HG03342 (cell line): ENCODE measurements around the gene CD82.
A peak's percentile ranks its signal among the peaks of the same experiment; 100 is the strongest.
"Not testable (repeated sequence)": the region's sequence is repeated elsewhere in the genome, so short reads cannot be mapped to it uniquely, and the experiment has no call there.

ENCODE experiments used
- ATAC-seq: cut with Tn5 transposase; IDR thresholded peaks from one replicate; pipeline ENCODE4 v1.9.1; 2021; ENCODE audit warnings: mild to moderate bottlenecking, moderate library complexity; ENCODE audit not compliant: unreplicated experiment

CD82 gene

GRCh38 chr11:44628730-44629700 lies 63.6 kb downstream of the CD82 start:
- no peak for ATAC-seq

- ATAC-seq, result no peak
Observed at GRCh38 chr11:44629732-44630345, 64.4 kb downstream of the CD82 start.

- ATAC-seq, result no peak
Observed at GRCh38 chr11:44630511-44631210, 65.2 kb downstream of the CD82 start.

- no peak for ATAC-seq
Observed at GRCh38 chr11:44631831-44632230, 66.4 kb downstream of the CD82 start.

DNA sequence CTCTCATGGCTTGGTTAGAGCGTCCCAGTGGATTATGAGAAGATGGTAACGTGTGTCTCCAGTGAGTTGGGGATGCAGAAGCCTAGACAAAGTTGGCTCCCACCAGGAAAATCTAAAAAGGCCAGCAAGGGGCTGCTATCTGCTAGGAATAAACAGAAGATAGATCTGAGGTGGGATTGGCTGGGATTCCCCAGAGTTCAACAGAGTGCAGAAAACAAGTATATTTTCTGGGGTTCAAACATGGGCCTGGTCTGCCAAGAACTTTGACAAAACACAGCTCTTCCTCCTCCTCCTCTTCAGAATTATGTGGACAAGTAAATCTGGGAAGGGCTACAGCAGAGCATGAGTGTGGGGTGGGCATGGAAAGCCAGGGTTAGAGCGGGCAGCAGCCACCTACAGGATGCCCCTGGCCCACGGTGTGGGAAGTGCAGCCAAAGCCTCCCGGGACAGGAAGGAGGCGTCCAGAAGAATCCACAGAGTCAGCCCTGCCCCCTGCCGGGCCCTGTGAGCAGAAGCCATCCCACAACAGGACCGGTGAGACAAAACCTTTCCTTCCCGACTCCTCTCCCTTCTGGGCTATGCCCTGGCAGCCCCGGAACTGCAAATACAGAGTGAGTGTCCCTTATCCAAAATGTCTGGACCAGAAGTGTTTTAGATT lies 67.1 kb downstream of the CD82 start:
- no peak for ATAC-seq

DNA sequence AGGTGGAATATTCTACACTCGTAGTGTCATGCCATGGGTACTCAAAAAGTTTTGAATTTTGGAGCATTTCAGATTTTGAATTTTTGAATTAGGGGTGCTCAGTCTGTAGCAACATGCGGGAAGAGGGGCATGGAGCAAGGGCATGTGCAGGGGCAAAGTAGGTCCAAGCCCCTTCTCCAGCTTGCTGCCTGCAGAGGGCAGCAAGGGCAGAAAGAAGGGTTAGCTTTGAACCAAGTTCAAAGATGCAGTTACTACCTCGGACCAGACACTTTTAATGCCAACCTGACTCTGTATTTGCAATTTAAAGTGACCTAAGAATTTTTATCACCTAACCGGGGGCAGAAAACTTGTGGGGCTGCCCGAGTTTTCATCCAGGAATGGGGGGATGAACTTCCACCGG lies 68.2 kb downstream of the CD82 start:
- ATAC-seq, result no peak

DNA sequence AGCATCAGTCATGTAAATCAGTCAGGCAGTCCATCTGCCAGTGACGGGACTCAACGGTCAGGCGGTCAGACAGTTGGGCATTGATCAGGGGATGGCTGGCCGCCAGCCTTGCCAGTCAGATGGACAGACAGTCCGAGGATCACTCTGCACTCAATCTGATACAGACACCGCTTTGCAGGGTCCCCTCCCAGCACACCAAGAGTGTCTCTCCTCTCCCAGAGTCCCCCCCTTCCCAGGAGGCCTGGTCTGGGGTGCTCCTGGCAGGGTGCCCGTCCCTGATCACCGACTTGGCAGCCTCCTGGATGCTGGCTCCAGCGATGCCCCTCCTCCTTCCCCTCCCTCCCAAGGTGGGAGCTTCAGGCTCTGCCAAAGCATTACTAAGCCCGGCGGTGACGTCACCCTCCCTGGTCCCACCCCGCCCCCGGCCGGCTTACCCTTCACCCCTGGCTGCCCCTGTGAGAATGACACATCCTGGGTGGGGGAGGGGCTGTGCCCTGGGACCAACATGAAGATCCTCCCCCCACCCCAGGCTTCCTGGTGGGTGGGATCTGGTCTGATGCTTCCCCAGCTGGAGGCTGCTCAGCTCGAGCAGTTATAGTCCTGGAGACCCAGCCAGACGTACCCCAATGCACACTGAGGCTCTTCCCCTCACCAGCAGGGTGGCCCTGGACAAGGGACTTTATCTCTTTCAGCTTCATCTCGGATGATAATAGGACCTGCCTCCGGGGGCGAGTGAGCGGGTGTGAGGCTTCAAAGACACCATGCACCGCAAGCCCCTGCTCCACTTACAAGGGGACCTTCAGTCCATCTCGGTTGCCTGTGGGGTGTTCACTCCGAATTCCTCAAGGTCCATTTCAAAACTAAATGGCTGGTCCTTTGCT lies 69.2 kb downstream of the CD82 start:
- peak; percentile 46 for ATAC-seq

DNA sequence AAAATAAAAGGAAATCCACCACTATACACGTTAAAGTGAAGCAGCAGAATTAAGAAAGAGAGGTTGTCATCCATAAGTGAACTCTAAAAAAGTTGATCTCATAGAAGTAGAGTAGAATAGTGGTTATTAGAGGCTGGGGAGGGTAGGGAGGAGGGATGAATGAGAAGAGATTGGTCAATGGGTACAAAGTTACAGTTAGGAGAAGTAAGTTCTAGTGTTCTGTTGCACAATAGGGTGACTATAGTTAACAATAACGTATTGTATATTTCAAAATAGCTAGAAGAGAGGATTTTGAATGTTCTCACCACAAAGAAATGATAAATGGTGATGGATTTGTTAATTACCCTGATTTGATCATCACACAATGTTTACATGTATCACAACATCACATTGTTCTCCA lies 72.0 kb downstream of the CD82 start:
- no peak for ATAC-seq

DNA sequence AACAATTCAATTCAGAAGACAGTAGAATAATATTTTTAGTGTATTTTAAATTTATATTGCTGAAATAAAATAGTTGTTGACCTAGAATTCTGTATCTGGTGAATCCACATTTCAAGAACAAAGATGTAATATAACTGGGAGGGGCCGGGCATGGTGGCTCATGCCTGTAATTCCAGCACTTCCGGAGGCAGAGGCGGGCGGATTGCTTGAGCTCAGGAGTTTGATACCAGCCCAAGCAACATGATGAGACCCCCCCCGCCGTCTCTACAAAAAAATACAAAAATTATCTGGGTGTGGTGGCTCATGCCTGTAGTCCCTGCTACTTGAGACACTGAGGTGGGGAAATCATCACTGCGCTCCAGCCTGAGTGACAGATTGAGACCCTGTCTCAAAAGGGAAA lies 72.6 kb downstream of the CD82 start:
- no peak for ATAC-seq

GRCh38 chr11:44643217-44643616 lies 77.8 kb downstream of the CD82 start:
- no peak for ATAC-seq

- no peak for ATAC-seq
Observed at GRCh38 chr11:44645827-44646226, 80.4 kb downstream of the CD82 start.

DNA sequence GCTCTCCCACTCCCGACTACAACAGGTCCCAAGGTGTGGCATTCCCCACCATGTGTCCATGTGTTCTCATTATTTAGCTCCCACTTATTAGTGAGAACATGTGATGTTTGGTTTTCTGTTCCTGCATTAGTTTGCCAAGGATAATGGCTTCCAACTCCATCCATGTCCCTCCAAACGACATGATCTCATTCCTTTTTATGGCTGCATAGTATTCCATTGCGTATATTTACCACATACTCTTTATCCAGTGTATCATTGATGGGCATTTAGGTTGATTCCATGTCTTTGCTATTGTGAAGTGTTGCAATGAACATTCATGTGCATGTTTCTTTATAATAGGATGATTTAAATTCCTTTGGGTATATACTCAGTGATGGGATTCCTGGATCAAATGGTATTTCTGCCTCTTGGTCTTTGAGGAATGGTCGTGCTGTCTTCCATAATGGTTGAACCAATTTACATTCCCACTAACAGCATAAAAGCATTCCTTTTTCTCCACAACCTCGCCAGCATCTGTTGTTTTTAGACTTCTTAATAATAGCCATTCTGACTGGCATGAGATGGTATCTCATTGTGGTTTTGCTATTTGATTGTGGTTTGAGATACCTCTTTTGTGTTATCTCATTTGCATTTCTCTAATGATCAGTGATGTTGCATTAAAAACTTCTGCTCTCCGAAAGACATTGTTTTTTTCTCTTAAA lies 81.9 kb downstream of the CD82 start:
- ATAC-seq, result not testable (repeated sequence)

GRCh38 chr11:44648109-44648508 lies 82.6 kb downstream of the CD82 start:
- ATAC-seq, result no peak

- ATAC-seq, result no peak
Observed at GRCh38 chr11:44651535-44652155, 86.2 kb downstream of the CD82 start.

DNA sequence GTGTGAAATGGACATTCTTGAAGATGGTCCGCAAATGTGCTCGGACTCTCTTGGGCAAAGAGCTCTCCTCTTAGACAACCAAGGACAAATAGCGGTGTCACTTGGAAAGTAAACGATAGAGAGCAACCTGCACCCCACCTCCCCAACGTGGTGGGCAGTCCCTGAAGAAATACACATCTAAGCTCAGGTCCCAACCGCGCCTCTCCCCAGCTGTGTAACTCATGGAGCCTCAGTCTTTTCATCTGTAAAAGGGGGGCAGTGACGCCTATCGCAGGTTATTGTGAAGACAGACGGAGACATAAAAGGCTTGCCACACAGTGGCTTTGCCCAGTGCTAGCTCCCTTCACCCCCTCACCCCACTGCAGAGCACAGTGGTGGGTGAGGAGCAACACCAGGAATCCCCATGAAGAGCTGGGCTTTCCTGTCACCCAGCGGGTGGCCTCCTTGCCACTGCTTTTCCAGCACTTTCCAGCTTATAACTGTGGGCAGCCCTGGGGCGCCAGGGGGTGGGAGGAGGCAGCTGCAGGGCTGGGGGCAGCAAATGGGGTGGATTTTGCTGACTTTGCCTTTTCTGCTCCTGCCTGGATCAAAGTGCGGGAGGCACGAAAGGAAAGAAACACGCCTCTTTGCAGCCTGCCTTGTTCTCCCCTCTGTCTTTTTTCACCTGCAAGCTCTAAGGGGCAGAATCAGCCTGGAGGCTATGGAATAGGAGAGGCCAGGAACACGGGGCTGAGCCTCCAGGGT lies 87.6 kb downstream of the CD82 start:
- no peak for ATAC-seq

DNA sequence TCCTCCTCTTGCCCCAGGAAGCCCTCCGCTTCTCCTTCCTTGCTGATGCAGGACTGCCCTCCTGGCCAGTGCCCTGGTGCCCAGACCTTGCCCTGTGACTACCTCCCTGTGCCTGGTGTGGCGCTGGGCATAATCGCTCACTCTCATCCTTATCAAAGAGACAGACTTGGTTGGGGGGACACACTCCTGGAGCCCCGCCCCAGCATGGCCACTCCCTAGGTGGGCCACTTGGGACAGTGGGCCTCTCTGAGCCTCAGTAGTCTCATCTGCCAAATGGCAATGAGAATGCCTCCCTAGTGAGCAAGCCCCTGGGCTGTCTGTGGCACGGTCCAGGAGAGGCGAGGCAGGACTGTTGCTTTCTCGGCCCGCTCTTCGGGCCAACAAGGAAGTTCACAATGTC lies 88.6 kb downstream of the CD82 start:
- no peak for ATAC-seq

DNA sequence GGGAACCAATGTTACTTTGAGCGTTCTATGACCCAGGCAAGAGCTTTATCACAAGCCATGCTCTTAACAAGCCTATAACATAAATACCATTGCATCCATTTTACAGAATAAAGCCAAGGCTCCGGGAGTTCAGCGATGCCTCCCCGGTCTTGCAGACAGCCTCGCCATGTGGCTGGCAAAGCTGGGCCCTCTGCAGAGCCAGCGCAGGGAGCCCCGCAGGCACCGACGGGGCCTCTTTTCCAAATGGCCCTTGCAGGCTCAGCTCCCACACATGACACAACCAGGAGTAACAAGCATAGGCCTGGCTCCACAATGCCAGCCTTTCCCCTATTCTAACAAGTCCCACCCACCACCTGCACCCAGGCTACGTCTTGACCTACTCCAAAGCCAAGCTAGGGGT lies 89.1 kb downstream of the CD82 start:
- ATAC-seq, result no peak

- no peak for ATAC-seq
Observed at GRCh38 chr11:44657836-44658505, 92.5 kb downstream of the CD82 start.
